Midbrain (tissue), 1 donor: ENCODE data around the gene SPAG8.

Experiments
- DNase-seq: peaks from one replicate; lab custom pipeline; 2025; lab: John Stamatoyannopoulos, UW

The SPAG8 gene

DNA sequence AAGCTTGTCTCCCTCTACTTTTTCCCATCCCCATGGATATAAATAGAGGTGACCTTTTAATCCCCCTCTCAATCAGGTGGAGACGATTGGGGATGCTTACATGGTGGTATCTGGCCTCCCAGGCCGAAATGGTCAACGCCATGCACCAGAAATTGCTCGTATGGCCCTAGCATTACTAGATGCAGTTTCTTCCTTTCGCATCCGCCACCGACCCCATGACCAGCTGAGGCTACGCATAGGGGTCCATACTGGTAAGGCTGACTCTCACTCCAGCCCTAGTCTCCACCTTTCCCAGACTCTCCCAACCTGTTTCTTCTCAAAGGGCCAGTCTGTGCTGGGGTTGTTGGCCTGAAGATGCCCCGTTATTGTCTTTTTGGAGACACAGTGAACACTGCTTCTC, 3.6 kb downstream of the SPAG8 start:
- DNase-seq = no peak

DNA sequence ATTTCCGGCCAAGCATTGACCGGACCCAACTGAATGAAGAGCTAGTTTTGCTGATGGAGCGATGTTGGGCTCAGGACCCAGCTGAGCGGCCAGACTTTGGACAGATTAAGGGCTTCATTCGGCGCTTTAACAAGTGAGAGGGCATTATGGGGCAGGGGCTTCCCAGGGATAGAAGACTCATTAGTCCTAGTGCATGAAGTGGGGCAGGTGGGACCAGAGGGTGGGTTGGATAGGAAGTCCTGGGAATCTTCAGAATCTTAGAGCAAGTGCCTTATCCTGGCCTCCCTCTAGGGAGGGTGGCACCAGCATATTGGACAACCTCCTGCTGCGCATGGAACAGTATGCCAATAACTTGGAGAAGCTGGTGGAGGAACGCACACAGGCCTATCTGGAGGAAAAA, 6.0 kb downstream of the SPAG8 start:
- DNase-seq = no peak

DNA sequence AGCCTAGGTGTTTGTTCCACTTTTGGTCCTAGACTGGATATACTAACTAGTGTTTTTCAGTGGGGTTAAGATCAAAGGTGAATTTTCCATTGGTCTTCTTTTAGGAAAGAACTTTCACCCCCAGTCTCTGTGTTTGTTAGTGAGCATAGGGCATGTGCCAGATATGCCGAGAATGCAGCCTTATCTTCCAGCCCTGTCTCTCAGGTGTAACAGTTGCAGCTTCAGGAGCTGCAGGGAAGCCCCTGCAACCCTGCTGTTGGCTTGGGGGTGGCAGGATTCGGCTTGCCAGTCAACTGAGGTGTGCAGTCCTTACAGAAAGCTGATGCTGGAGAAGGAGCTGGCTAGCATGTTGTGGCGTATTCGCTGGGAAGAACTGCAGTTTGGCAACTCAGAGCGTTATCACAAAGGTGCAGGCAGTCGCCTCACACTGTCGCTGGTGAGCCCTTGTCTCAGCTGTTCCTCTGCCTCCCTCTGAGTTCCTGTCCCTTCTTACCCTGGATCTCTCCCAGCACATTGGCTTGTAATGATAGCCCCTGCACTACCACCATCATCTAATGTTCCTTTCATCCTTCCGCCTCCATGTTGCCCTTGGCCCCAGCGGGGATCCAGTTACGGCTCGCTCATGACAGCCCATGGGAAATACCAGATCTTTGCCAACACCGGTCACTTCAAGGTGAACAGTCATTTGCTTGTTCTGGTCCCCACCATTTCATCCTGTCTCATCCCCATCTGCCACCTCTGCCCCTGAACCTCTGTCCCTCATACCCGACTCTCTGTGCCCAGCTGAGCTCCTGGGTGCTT, 10.5 kb downstream of the SPAG8 start:
- DNase-seq = no peak

DNA sequence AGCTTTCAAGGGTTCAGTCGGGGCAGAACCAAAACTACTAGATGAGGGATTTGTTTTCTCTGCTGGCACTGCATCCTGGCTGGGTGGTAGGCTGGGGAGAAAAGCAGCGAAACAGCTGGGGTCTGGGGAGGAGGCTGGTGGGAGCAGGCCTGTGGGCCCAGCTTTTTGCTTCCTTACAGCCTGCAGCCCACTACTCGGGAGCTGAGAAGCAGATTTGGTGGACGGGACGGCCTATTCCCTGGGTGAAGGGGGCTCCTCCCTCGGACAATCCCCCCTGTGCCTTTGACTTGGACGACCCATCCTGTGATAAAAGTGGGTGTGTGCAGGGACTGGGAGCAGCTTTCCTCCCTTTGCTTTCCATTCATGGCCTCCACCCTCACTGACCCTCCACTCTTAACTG, 11.5 kb downstream of the SPAG8 start:
- DNase-seq = no peak

DNA sequence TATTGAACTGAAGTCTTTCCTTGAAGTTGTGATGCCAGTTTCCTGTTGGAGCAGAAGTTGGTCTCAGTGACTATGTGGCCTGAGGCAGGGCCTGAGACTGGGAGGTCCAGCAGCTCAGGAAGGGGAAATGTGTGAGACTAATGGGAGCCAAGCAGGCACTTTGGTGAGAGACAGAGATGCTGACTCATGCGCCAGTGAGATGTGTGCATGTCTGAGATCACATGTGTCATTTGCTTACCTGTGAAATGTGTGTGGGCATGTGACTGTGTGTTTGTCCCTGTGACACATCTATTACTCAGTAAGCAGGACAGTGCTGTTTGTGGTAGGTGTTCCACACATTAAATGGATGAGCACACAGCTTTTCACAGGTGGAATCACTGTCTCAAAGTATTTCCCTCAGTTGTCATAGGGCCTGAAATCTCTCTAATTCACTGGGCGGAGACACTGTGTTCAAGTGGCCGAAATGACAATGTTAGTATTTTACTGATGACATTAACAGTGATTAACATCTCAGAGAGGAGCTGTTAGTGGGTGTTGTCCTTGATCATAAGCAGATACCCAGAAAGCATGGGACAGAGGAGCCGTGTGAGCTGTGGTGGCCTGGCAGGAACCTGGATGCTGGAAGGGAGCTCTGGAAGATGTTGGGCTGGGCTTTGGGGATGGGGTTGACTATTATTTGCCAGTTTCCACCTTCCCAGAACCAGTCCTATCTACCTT, 13.2 kb downstream of the SPAG8 start:
- no peak for DNase-seq

DNA sequence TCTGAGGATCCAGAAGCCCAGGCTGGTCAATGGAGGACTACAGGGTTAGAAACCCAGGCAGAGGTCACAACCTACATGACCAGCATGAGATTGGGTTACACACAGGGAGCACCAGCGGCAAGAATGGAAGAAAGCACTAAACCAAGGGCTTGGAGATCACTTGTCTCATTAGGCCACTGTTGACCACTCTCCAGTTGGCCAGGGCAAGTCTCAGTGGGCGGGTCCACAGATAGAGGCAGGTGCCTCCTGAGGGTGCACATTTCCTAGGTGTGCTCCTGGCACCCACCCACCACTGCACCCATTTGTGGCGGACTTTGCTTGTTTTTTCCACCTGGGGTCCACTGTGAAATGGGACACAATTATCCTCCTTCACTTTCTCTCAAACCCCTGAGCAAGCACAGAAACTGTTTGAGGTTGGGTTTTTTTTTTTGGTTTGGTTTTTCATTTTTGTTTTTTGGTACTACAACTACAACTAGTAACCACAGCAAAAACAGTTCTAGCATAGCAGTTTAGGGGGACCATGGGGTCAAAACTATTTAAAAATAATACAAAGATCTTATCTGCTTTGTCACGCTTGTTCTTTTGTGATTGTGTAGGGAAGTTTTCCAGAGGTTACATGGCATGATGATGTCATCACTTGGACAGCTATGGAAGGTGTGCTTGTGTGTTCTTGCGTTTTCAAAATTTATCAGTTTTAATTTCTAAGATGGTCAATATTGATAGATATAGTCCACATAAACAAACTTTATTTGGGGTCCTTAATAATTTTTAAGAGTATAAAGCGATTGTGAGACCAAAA, 14.6 kb downstream of the SPAG8 start:
- DNase-seq = no peak

DNA sequence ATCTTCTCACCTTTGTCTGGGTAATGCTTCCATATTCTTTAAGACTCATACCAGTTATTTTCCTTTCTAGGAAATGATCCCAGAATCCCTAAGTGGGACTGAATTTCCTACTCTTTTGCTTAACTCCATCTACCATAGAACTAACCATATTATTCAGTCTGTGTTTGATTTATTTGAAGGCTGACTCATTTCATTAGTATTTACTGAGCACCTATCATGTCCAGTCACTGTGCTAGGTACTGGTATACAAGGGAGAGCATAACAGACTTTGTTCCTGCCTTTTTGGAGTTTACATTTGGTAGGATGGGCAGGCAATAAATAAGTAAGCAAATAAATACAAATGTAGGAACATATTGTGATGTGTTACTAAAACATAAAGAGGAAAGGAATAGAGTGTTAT, 16.4 kb downstream of the SPAG8 start:
- DNase-seq = no peak

DNA sequence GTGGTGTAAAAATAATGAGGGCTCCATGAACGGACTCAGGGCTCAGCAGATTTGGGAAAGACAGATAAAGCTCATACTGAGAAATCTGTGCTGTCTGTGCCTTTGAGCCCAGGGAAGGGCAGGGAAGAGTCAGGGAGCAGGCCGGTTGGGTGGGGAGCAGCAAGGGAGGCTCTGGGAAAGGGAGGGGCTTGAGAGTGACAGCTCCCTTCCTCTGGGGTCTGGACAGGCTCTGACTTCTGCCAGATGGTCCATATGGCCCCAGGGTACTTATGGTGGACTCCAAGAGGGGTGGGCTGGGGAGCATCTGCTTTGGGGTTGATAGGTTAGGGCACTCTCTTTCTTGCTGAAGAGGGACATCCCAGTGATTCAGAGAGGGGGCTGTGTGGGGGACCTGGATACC, 18.6 kb downstream of the SPAG8 start:
- no peak for DNase-seq

DNA sequence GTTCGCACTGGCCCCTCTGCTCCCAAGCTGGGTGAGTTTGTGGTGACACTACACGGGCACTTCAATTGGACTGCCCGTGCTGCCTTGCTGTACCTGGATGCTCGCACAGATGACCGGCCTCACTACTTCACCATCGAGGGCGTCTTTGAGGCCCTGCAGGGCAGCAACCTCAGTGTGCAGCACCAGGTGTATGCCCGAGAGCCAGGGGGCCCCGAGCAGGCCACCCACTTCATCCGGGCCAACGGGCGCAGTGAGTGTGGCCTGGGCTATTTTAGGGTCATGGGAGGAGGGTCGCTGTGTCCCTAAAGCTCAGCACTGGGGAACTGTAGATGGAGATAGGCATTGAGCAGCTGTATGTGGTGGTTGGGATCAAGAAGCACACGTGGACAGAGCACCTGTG, 19.2 kb downstream of the SPAG8 start:
- no peak for DNase-seq

DNA sequence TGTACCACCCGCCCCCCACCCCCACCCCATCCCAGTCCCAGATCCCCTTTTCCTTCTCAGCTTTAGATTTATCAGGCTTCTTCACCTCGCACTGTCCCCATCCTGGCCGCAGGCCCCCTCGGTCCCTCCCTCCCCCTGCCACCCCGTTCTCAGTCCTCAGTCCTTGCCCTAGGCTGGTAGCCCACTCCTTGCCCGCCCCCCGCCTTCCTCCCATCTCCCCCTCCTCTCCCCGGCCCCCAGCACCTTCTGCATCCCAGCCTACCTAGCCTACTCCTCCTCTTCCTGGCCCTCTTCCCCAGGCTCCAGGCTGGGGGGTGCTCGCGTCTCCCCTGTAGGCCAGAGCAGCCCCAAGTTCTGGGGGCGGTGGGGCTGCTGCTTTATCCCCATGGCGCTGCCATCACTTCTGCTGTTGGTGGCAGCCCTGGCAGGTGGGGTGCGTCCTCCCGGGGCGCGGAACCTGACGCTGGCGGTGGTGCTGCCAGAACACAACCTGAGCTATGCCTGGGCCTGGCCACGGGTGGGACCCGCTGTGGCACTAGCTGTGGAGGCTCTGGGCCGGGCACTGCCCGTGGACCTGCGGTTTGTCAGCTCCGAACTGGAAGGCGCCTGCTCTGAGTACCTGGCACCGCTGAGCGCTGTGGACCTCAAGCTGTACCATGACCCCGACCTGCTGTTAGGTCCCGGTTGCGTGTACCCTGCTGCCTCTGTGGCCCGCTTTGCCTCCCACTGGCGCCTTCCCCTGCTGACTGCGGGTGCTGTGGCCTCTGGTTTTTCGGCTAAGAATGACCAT, 19.8 kb downstream of the SPAG8 start:
- DNase-seq = no peak

DNA sequence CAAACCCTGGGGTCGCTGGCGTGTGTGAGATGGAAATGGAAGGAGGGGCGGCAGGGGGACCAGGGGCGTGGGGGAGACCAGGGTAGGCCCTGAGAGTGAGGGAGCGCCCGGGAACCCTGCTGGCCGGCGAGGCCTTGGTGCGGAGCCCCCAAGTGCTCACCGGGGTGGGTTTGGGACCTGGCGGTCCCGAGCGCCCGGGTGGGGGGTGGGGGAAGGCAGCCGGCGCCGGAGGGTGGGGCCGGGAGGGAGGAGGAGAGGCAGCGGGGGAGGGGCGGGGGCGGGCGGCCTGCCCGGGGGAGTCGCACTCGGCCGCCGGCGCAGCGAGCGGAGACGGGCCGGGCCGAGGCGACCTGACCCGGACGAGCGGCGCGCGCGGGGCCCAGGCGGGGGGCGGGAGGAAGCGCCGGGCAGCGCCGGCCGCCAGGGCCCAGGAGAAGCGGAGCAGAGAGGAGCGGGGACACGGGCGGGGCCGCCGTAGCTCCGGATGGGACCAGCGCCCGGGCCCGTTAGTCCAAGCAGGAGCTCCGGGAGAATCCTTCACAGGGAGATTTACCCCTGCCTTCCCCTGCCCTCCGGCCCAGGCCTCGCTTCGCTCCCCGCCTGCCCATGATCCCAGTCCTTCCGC, 20.7 kb downstream of the SPAG8 start, which contains the start of gene NPR2:
Gene NPR2, plus strand, starts transcription at position 295 of the 625 bp plus-strand sequence. CDS start 818 bp downstream, outside the sequence.
- DNase-seq = peak; percentile 14

DNA sequence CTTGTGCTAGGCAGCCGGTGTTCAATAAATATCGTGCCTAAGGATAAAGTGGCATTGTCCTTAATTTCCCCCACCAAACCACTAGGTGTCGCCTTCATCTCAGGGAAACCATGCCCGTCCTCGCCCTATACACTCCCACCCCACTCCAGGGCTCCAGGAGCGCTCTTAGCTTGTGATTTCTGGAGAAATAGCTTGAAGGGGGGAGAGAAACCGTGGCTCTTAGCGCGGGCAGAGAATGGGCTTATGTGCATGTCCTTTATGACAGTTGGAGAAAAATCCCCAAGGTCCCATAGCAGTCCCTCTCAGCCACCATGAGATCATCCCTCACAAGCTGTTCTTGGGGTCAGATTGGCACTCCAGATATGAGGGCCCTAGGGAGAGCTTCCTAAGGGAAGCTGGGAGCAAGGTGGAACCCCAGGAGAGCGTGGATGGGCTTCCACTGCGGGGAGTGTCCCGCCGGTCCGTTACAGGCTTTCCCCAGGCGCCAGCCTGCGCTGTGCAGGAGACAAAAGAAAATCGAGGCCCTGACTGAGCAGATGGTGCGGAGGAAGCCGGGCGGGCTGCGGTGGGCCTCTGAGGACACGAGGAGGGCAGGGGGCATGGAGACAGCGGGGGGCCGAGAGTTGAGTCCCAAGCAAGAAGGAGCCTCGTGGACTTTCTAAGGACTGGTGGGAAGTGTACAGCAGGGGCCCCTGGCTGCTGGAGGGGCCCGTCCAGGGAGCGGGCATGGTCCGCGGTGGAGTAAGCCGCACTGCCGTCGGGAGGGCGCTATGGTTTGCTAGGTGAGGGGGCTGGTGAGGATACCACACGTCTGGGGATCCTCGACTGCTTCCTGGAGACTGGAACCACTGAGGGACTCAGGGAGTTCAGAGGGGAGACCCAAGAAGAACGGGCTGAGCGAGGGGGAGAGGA, 21.4 kb downstream of the SPAG8 start:
- peak; percentile 87 for DNase-seq

DNA sequence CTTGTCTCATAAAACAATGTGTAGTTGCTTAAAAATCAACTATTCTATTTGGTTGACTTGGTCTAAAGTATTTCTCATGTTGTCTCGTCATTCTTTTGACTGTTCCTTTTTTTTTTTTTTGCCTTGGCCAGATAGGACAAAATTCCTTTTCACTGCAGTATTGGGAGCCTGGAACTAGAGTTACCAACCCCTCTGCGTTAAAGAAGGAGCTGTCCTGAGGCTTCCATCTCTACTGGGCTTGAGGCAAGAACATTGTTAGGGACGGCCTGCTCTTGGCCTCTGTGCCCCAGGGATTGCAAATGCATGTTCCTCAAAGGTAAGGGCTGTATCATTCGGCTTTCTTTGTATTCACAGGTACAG, 22.1 kb downstream of the SPAG8 start:
- DNase-seq = no peak

DNA sequence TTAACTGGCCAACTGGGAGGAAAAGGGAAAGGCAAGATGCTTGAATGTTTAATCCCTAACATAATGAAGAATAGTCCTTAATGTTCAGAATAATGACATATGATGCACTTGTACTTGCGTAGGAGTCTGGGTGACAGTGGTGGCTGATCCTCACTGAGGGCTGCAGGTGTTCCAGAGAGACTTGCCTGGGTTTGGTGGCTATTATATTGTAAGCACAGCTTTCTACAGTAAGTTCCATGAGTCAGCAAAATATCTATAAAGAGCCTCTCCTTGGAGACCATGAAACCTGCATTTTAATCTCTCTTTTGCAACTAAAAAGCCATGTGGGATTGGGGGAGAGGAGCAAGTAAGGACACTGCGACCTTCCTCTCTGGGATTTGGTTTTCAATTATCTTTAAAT, 22.5 kb downstream of the SPAG8 start:
- no peak for DNase-seq

DNA sequence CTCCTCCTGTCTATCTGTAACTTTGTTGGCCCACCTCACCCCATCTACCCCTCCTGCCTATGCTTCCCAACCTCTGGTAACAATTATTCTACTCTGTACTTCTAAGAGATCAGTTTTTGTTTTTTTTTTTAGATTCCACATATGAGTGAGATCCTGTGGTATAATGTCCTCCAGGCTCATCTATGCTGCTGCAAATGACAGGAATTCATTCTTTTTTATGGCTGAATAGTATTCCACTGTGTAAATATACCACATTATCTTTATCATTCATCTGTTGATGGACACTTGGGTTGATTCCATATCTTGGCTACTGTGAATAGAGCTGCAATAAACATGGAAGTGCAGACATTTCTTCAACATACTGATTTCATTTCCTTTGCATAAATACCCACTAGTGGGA, 28.6 kb downstream of the SPAG8 start:
- no peak for DNase-seq

DNA sequence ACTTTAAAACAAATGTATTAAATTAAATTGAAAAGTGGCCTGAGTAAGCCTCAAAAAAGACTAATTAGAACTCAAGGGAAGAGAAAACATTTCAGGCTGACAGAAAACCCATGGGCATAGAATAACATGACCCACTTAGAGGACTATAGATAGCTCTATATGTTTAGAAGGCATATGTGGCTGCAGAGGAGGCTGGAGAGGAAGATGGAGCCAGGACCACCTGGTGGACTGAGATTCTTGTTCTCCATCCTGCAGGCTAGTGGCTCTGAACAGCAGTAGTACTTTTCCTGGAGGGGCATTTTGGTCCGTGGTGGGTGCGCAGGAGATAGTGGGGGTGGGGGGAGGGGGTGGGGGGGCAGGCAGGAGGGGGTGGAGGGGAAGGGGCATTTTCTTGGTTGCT, 31.0 kb downstream of the SPAG8 start:
- no peak for DNase-seq

DNA sequence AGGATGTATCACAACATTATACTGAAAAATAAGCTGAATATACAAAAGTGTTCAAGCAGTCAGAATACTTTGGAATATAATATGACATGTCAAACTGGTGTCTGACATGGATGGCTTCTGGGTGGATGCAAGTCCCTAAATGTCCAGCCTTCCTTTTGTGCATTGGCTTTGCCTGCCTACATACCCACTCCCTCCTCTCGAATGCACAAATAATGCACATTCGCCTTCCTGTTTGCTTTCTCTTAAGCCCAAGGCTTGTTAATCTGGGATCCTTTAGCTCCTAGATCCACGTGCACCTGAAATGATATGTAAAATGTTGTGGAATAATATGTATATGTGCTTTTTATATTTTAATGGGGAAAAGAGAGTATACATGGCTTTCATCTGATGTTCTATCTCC, 33.6 kb downstream of the SPAG8 start:
- no peak for DNase-seq

DNA sequence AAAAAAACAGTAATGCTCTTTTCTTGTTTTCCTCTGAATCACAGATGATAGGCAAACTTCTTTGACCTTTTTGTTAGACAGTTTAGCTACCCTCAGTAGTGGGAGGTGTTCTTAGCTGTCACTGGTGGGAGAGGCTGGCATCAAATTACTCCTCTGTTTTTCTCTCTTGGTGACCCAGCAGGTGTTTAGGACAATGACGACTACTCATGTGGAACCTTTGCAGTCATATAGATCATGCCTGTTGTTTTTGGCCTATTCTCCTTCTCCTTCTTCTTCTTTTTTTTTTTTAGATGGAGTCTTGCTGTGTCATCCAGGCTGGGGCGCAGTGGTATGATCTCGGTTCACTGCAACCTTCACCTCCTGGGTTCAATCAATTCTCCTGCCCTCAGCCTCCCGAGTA, 36.0 kb downstream of the SPAG8 start:
- DNase-seq = no peak

DNA sequence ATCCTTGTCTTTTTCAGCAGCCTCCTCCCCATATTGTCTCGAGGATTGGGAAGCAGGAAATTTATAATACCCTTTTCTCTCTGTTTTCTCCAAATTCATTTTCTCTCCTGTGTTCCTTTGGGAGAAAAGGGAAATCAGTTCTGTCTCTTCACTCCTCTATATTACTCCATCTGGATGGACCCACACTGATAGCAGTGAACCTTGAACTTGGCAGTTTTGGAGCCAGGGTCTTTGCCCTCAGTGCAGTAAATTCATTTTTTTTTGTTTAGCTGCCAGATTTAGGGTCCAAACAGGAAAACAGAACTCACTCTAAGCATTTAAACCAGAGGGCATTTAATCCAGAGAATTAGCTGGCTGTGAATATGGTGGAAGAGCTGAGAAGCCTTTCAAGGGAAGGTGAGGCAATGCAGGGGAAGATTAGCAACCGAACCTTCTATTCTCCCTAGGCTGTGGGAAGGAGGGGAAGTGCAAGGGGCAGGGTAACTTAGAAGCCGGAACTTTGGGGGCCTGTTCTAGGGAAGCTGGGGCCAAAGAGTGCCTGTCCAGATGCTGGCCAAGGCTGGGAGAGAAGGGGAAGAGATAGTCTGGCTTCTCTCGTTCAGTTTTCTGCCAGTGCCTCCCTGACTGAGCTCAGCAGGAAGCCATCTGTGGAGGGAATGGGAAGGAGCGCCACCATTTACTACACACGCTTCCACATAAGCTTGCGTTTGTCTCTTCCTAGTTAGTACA, 37.0 kb downstream of the SPAG8 start:
- DNase-seq = peak; percentile 16

DNA sequence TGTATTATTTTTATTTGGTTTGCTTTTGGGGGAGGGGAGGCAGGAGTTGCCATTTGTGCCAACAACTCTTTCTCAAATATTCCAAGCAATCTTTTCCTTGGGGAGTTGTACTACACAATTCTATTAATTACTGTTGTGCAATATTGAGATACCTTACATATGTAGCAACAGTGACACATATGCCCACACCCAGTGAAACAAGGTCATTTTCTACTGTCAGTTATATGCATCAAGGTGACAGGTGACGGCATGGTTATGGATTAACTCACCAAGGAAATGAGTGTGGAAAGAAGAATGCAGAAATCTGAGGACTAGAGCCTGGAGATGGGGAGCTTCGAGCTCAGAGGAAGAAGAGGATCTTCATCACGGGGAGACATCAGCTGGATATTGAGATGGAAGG, 40.1 kb downstream of the SPAG8 start:
- DNase-seq = no peak
